ENCODE data around the gene HSD11B1.

- TF ChIP-seq CTCF (IDR thresholded peaks at IDR 0.05) (no peak), POLR2A (IDR thresholded peaks at IDR 0.05) (no peak)
Observed at GRCh38 chr1:209751627-209752231, 47.1 kb downstream of the HSD11B1 start.
